ENCODE results near the gene HERC6.
"Not testable (repeated sequence)": the region's sequence is repeated elsewhere in the genome, so short reads cannot be mapped to it uniquely, and the experiment has no call there.

HERC6 gene

DNA sequence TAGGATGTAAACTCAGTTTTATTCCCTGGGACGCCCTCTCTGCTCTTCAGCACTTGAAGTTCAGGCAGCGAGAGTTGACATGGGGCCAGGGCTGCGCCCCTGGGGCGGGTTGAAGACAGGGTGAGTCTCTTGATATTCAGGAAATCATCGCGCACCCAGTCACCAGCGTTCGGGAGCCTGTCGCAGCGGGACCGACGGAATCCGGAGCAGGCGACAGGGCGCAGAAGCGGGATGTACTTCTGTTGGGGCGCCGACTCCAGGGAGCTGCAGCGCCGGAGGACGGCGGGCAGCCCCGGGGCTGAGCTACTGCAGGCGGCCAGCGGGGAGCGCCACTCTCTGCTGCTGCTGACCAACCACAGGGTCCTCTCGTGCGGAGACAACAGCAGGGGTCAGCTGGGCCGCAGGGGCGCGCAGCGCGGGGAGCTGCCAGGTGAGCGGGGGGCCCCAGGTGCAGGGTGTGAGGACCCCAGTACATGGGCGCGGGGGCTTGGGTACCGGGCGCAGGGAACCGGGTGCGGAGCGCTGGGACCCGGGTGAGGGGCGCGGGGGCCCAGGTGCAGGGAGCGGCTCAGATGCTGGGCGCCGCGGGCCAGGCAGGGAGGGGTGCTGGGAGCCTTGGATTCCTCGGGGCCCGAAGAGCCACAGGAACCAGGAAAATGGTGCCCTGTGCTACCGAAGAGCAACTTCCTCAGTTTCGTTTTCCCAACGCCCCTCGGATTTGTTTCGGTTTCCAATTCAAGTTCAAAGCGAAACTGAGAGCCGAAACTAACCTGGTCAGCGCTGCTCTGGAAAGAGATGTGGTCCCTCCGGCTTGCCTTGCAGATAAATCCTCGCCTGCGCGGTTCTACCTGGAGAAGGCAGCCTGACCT is at the start of gene HERC6:
TSS of gene HERC6 (plus strand) at position 162 of the 869 bp plus-strand sequence. CDS start at position 232, 70 bp downstream.
- no peaks in the 10 kb centered on the region for H4K20me1 ChIP-seq

DNA sequence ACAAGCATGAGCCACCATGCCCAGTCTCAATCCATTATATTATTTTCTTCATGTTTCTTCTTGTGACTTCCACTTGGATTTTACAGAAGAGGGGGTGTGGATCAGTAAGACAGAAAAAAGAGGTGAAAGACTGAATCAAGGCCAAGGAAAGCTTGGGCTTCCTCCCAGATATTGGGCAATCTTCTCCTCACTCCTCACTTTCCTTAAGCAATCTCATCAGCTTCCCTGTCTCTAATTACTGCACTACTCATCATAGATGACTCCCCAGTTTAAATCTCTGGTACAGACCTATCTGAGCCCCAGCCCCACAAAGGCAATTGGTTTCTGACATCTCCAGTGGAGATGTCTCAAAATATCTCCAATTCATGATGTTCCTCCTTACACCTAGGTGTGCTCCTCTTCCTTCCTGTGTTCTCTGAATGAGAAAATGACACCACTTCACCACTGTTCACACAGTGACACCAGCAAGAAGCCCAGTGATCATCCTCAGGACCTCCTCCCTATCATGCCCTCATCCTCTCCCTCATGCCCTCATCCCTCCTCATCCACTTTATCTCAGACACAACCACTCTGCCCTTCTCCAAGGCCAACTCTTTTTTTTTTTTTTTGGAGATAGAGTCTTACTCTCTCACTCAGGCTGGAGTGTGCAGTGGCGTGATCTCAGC is 44.8 kb upstream of the HERC6 start:
- Histone ChIP-seq H3K9ac (no peak overlapping the region), H3K36me3 (no peaks in the 10 kb centered on the region), H3K27ac (no peak overlapping the region), H4K20me1 (no peaks in the 10 kb centered on the region), H3K4me1 (peaks cover 8% of the 10 kb centered on the region), H3K9me3 (no peaks in the 10 kb centered on the region), H3K4me3 (no peak overlapping the region), H3K4me2 (no peak overlapping the region), H3K27me3 (no peaks in the 10 kb centered on the region)
- no peak for TF ChIP-seq Cebpa-rat (IDR thresholded peaks at IDR 0.05)

More for the DNA sequence above, at the start of gene HERC6:
- peak within 1 kb of the TSS; percentile 86 for H3K27ac ChIP-seq
- H3K9ac ChIP-seq, result peak within 1 kb of the TSS; percentile 84
- H3K4me1 ChIP-seq, result no peaks in the 10 kb centered on the region
- no peaks in the 10 kb centered on the region for H3K9me3 ChIP-seq
- H3K4me3 ChIP-seq, result peak within 1 kb of the TSS; percentile 85
- H3K4me2 ChIP-seq, result peak within 1 kb of the TSS; percentile 79
- TF ChIP-seq Cebpa-rat (IDR thresholded peaks at IDR 0.05), result no peak
- no peaks in the 10 kb centered on the region for H3K27me3 ChIP-seq
- no peaks in the 10 kb centered on the region for H3K36me3 ChIP-seq

DNA sequence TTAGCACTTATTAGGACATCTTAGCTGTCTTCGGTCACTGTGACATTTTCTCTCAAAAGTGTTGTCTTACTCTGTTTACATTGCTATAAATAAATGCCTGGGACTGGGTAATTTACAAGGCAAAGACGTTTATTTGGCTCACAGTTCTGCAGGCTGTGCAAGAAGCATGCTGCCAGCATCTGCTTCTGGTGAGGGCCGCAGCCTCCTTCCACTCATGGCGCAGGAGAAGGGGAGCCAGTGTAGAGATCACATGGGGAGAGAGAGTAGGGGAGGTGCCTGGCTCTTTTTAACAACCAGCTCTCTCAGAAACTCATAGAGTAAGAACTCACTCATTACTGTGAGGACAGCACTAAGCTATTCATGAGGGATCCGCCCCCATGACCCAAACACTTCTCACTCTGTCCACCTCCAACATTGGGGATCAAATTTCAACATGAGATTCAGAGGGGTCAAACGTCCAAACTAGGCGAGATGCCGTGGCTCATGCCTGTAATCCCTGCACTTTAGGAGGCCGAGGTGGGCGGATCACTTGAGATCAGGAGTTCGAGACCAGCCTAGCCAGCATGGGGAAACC is 43.5 kb upstream of the HERC6 start:
- H3K27ac ChIP-seq, result no peak overlapping the region
- no peak for TF ChIP-seq Cebpa-rat (IDR thresholded peaks at IDR 0.05)
- no peaks in the 10 kb centered on the region for H3K36me3 ChIP-seq
- H3K9ac ChIP-seq, result no peak overlapping the region
- no peaks in the 10 kb centered on the region for H3K9me3 ChIP-seq
- no peak overlapping the region for H3K4me2 ChIP-seq
- no peak overlapping the region for H3K4me3 ChIP-seq
- H3K4me1 ChIP-seq, result peaks cover 8% of the 10 kb centered on the region
- no peaks in the 10 kb centered on the region for H4K20me1 ChIP-seq
- no peaks in the 10 kb centered on the region for H3K27me3 ChIP-seq

DNA sequence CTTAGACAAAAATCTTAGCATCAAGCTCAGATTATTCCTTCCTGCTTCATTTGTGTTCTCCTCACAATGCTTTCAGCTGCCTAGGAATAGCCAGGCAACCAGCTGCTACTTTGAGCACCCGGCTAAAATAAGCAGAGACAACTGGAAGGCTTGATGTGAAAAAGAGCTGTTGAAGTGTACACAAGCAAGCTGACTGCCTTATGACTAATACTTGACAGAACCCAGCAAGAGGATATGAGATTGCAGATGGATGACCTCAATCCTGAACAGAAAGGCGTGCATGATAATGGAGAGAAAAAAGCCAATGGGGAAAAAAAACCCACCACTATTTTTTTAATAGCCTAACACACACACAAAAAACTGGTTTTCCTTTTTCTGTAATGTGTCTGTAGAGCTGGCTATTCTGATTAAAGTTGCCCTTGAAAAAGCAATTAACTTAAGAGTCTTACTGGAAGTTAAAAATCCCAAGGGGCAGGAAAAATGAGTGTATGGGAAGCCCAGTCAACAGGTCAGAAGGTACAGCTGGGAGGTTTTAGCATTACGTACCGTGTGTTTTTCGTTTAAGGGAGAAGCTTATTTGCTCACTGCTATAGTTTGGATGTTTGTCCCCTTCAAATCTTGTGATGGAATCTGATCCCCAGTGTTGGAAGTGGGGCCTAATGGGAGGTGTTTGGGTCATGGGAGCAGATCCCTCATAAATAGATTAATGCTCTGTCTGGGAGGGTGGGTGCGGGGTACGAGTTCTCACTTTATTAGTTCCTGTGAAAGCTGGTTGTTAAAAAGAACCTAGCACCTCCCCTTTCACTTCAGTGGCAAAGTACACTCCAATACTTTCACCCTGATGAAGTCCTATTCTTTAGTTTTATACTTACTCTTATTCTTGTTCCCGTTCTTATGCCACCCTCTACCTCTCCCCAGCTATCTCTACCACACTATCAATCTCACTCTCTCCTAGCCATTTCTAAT is 37.1 kb upstream of the HERC6 start:
- no peaks in the 10 kb centered on the region for H4K20me1 ChIP-seq
- H3K4me3 ChIP-seq, result no peak overlapping the region
- no peak for TF ChIP-seq Cebpa-rat (IDR thresholded peaks at IDR 0.05)
- no peaks in the 10 kb centered on the region for H3K27me3 ChIP-seq
- H3K9me3 ChIP-seq, result peaks cover 18% of the 10 kb centered on the region
- H3K4me2 ChIP-seq, result no peak overlapping the region
- no peaks in the 10 kb centered on the region for H3K36me3 ChIP-seq
- H3K4me1 ChIP-seq, result no peaks in the 10 kb centered on the region
- no peak overlapping the region for H3K9ac ChIP-seq
- no peak overlapping the region for H3K27ac ChIP-seq

DNA sequence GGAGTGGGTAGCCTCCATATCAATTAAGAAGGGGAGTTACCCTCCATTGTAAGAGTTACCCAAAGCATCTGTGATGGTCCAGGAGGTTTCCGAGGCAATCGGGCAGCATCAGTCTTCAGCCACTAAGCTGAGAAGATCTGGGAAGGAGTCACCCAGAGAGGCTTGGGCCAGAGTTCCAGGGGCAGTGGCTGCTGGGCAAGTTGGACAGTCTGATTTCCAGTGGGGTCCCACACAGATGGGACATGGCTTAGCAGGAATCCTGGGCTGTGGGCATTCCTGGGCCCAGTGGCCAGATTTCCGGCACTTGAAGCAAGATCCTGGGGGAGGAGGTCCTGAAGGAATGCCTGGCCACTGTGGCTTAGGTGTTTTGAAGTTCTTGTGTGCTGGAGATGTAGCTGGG is 31.8 kb upstream of the HERC6 start:
- H3K4me3 ChIP-seq, H3K4me2 ChIP-seq, H3K27me3 ChIP-seq, H3K27ac ChIP-seq, H3K36me3 ChIP-seq, H3K4me1 ChIP-seq, H3K9ac ChIP-seq, H4K20me1 ChIP-seq: not testable (repeated sequence)
- H3K9me3 ChIP-seq, result peaks cover 25% of the 10 kb centered on the region

DNA sequence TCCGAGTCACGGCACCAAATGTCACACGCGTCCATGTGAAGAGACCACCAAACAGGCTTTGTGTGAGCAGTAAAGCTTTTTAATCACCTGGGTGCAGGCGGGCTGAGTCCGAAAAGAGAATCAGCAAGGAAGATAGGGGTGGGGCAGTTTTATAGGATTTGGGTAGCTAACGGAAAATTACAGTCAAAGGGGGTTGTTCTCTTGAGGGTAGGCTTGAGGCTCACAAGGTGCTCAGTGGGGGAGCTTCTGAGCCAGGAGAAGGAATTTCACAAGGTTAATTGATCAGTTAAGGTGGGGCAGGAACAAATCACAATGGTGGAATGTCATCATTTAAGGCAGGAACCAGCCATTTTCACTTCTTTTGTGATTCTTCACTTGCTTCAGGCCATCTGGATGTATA is 29.9 kb upstream of the HERC6 start:
- H3K4me3 ChIP-seq, H3K9ac ChIP-seq, H3K27me3 ChIP-seq, H4K20me1 ChIP-seq, H3K27ac ChIP-seq, H3K4me1 ChIP-seq, H3K4me2 ChIP-seq, H3K36me3 ChIP-seq: not testable (repeated sequence)
- peaks cover 41% of the 10 kb centered on the region for H3K9me3 ChIP-seq

DNA sequence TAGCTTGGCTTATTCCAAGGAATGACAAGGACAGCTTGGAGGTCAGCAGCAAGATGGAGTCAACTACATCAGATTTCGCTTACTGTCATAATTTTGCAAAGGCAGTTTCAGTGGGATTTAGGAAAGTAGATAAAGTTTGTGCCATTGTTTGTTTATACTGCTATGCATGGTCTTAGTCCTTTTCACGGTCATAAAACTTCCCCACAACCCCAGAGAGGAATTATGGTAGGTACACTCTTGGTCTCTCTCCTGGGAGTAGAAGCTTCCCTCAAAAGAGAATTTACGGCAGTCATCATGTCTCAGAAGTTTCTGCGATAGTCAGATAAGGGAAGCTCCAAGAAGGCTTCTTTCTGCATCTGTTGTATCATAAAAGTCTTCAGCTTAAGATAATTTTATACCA is 27.9 kb upstream of the HERC6 start:
- Histone ChIP-seq H4K20me1 (no peaks in the 10 kb centered on the region), H3K9me3 (peaks cover 36% of the 10 kb centered on the region)

DNA sequence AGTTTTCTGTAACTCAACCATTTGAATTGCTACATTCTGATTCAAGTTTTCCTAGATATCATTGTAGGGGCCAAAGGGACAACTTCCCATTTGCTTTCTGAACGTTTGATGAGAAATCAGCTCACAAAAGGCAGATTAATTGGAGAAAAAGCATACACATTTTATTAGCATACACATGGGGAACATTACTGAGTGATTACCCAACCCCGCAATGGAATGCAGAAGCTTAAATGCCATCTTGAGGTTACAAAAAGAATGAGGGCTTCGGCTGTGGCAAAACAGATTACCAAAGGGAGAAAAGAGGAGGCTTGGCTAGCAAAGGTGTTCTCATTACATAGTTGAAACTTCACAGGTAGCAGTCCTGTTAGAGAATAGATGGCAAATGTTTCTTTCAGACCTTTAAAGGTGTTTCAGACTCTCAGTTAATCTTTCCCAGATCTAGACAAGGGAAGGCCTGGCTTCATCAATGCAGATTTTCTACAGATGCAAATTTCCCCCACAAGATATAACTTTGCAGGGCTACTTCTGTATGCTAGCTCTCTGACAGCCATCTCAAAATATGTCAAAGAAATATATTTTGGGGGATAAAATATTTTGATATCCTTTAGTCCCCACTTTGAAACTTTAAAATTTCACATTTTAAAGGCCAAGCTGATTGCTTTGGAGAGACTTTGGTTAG is 26.5 kb upstream of the HERC6 start:
- no peaks in the 10 kb centered on the region for H3K27me3 ChIP-seq
- H4K20me1 ChIP-seq, result no peaks in the 10 kb centered on the region
- no peak overlapping the region for H3K9ac ChIP-seq
- H3K36me3 ChIP-seq, result no peaks in the 10 kb centered on the region
- H3K4me1 ChIP-seq, result no peaks in the 10 kb centered on the region
- TF ChIP-seq Cebpa-rat (IDR thresholded peaks at IDR 0.05), result no peak
- H3K4me2 ChIP-seq, result no peak overlapping the region
- no peak overlapping the region for H3K4me3 ChIP-seq
- H3K9me3 ChIP-seq, result peaks cover 36% of the 10 kb centered on the region
- no peak overlapping the region for H3K27ac ChIP-seq

More for the DNA sequence above, 27.9 kb upstream of the HERC6 start:
- no peak overlapping the region for H3K4me2 ChIP-seq
- no peaks in the 10 kb centered on the region for H3K4me1 ChIP-seq
- no peak overlapping the region for H3K27ac ChIP-seq
- no peaks in the 10 kb centered on the region for H3K27me3 ChIP-seq
- no peak overlapping the region for H3K4me3 ChIP-seq
- H3K9ac ChIP-seq, result no peak overlapping the region
- TF ChIP-seq Cebpa-rat (IDR thresholded peaks at IDR 0.05), result no peak
- no peaks in the 10 kb centered on the region for H3K36me3 ChIP-seq

DNA sequence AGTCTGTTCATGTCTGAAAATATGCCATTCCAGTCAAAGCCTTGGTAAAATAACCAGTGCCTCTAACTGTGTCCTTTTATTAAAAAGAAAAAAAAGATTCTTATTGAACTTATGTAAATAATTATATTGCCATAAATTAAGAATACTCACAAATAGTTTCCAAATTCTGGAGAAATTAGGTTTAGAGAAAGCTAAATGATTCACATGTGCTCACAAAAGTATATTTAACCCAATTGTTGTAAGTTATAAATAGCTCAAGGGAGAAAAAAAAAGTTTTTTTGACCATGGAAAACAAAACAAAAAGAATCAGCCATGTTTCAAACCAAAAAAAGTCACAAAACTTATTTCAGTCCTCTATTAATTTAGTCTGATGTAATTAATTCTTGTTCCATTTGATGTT is 25.3 kb upstream of the HERC6 start:
- H3K4me2 ChIP-seq, result no peak overlapping the region
- no peak overlapping the region for H3K27ac ChIP-seq
- H3K27me3 ChIP-seq, result no peaks in the 10 kb centered on the region
- H3K4me3 ChIP-seq, result no peak overlapping the region
- H3K9ac ChIP-seq, result no peak overlapping the region
- peaks cover 36% of the 10 kb centered on the region for H3K9me3 ChIP-seq
- no peaks in the 10 kb centered on the region for H4K20me1 ChIP-seq
- H3K36me3 ChIP-seq, result no peaks in the 10 kb centered on the region
- H3K4me1 ChIP-seq, result no peaks in the 10 kb centered on the region
- TF ChIP-seq Cebpa-rat (IDR thresholded peaks at IDR 0.05), result no peak

All from BLaER1 (cell line).